HFFc6 (cell line): ENCODE measurements around the gene YWHAE. TPM values are rescaled to one million over a fixed set of nuclear protein-coding genes. Genes with fewer than 3 reads are reported as not detected.
"Not testable (repeated sequence)": the region's sequence is repeated elsewhere in the genome, so short reads cannot be mapped to it uniquely, and the experiment has no call there.

Experiments
- DNase-seq: peaks from one replicate; pipeline ENCODE4 v3.0.0-alpha.2; 2018
- H3K27ac Mint-ChIP-seq: 2 replicates; pipeline ENCODE4 v1.8.0; 2020; ENCODE audit warnings: mild to moderate bottlenecking, mixed read lengths
- H3K27me3 Mint-ChIP-seq: 2 replicates; pipeline ENCODE4 v1.8.0; 2021; ENCODE audit warnings: mild to moderate bottlenecking, moderate library complexity, mixed read lengths; ENCODE audit not compliant: insufficient read depth
- H3K36me3 Mint-ChIP-seq: 2 replicates; pipeline ENCODE4 v1.8.0; 2021; ENCODE audit warnings: low read depth, mixed read lengths
- H3K4me1 Mint-ChIP-seq: 2 replicates; pipeline ENCODE4 v1.8.0; 2020; ENCODE audit warnings: low read depth, mixed read lengths
- H3K4me3 Mint-ChIP-seq: 2 replicates; pipeline ENCODE4 v1.8.0; 2020; ENCODE audit warnings: mild to moderate bottlenecking, moderate library complexity, mixed read lengths
- H3K9me3 Mint-ChIP-seq: 2 replicates; pipeline ENCODE4 v1.8.0; 2020; ENCODE audit warnings: mild to moderate bottlenecking, mixed read lengths
- total RNA-seq, 6 experiments: library from RNA; stranded (reverse); fragmentation: NEBNext Ultra II Directional; extraction: Animal tissue kit (Norgen Biotek cat#: 25700); gene quantifications; 2 replicates in 1 of 6; 3 replicates in 5 of 6; pipeline ENCODE4 v1.2.3, GENCODE V29; 2021
- TF ChIP-seq, protein P1 (sequence below): fragments of 200-600 bp; sonication (generic); IDR thresholded peaks from 2 replicates; pipeline ENCODE4 v1.5.0; 2021; ENCODE audit warnings: antibody characterized with exemption, mild to moderate bottlenecking

The YWHAE gene
- total RNA-seq, 6 experiments from 2014 or later, result 713 to 967 (median 844) TPM

DNA sequence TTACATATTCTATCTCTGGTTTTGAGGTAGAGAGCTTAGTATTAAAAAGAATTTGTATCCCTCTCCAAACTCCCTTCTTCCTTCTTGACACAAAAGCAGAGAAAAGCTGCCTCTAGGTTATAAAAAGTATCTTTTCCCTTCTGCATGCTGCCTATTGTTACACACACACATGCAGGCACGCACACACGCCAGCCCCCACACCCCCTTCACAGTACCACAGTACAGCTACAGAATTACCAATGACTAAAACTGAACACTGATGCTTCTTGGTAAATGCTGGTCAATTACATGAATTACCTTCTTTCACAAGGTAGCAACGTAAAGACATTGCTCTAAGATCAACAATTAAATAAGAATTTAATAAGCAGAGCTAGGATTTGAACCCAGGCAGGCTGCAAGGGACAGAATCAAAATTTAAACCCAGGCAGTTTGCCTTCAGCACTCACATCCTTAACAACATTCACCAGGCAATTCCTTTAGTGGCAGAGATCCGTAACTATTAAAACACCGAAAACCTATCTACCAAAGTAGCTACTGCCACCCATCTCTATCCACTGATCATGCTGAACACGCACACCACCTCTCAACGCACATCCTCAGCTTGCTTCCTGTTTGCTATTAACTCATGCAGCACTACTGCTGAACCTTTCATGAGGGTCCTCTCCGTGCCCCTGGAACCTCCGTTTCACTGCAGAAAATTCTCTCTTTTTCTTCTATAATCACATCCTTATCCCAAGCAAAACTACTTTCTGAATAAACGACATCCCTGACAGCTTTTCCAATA, 37.8 kb downstream of the YWHAE start:
- Mint-ChIP-seq H3K27me3 (no peaks in the 10 kb centered on the region; the same call in 1 of the 2 replicates), H3K4me1 (peaks cover 73% of the 10 kb centered on the region), H3K4me3 (no peak overlapping the region; the same call in 1 of the 2 replicates), H3K27ac (peak overlapping the region; percentile 47), H3K9me3 (no peaks in the 10 kb centered on the region), H3K36me3 (peaks cover 28% of the 10 kb centered on the region)
- TF ChIP-seq, protein P1, sequence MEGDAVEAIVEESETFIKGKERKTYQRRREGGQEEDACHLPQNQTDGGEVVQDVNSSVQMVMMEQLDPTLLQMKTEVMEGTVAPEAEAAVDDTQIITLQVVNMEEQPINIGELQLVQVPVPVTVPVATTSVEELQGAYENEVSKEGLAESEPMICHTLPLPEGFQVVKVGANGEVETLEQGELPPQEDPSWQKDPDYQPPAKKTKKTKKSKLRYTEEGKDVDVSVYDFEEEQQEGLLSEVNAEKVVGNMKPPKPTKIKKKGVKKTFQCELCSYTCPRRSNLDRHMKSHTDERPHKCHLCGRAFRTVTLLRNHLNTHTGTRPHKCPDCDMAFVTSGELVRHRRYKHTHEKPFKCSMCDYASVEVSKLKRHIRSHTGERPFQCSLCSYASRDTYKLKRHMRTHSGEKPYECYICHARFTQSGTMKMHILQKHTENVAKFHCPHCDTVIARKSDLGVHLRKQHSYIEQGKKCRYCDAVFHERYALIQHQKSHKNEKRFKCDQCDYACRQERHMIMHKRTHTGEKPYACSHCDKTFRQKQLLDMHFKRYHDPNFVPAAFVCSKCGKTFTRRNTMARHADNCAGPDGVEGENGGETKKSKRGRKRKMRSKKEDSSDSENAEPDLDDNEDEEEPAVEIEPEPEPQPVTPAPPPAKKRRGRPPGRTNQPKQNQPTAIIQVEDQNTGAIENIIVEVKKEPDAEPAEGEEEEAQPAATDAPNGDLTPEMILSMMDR, result no peak
- no peak for DNase-seq

DNA sequence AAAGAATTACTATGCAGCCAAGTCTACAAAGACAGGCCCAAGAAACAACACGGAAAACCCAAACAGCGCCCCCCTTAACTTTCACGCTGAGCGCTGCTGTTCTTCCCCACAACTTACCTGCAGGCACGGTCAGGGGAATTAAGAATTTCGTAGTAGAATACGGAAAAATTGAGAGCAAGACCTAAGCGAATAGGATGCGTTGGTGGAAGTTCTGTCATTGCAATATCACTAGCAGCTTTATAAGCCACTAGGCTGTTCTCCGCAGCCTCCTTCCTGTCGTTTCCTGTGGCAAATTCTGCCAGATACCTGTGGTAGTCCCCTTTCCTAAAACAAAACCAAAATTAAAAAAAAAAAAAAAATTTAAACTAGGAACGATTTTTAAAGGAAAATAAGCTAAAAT, 39.0 kb downstream of the YWHAE start:
- Mint-ChIP-seq H3K9me3 (no peaks in the 10 kb centered on the region), H3K4me3 (peak overlapping the region; percentile 44), H3K27ac (peak overlapping the region; percentile 72), H3K4me1 (peaks cover 61% of the 10 kb centered on the region), H3K27me3 (no peaks in the 10 kb centered on the region; the same call in 1 of the 2 replicates), H3K36me3 (peaks cover 32% of the 10 kb centered on the region)
- no peak for DNase-seq
- TF ChIP-seq, protein P1, result peak; percentile 55

DNA sequence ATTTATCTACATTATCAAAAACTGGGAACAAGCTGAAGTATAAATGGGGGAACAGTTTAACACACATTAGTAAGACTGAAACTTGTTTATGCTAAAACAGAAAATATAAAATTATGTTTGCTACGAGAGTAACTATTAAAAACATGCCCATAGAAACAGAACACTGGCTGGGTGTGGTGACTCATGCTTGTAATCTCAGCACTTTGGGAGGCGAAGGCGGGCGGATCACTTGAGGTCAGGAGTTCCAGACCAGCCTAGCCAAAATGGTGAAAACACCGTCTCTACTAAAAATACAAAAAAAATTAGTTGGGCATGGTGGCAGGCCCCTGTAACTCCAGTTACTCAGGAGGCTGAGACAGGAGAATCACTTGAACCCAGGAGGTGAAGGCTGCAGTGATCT, 39.7 kb downstream of the YWHAE start:
- Mint-ChIP-seq H3K36me3 (peaks cover 36% of the 10 kb centered on the region), H3K4me3 (peak overlapping the region; percentile 44; the same call in 1 of the 2 replicates), H3K27ac (peak overlapping the region; percentile 72), H3K4me1 (peaks cover 54% of the 10 kb centered on the region)
- not testable (repeated sequence) for H3K9me3 Mint-ChIP-seq, H3K27me3 Mint-ChIP-seq
- peak; percentile 60 for DNase-seq

DNA sequence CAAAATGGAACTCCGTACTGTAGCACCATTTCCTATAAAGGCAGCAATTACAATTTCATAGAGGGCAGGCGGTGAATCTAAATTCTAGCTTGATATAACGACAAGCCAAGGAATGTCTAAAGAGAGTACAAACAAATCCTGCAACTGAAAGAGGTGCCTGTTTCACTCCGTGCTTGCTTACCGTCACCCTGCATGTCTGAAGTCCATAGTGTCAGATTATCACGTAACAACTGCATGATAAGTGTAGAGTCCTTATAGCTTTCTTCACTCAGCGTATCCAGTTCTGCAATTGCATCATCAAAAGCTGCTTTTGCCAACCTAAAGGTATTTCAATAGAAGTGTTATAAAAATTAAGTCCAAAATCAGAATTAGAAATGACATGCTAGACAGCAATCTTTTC, 46.0 kb downstream of the YWHAE start:
- Mint-ChIP-seq H3K4me1 (no peaks in the 10 kb centered on the region), H3K27me3 (peaks cover 2% of the 10 kb centered on the region), H3K27ac (no peak overlapping the region), H3K4me3 (no peak overlapping the region), H3K9me3 (no peaks in the 10 kb centered on the region), H3K36me3 (peaks cover 41% of the 10 kb centered on the region)
- TF ChIP-seq, protein P1, result no peak
- no peak for DNase-seq

DNA sequence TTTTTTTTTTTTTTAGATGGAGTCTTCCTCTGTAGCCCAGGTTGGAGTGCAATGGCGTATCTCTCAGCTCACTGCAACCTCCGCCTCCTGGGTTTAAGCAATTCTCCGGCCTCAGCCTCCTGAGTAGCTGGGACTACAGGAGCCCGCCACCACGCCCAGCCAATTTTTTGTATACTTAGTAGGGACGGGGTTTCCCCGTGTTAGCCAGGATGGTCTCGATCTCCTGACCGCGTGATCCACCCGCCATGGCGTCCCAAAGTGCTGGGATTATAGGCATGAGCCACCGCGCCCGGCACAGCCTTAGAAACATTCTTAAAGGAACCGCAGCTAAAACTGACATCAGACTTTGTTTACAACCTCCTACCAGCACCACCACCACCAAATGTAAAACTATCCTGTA, 47.5 kb downstream of the YWHAE start:
- not testable (repeated sequence) for H3K27me3 Mint-ChIP-seq, H3K9me3 Mint-ChIP-seq, H3K4me3 Mint-ChIP-seq, DNase-seq, H3K4me1 Mint-ChIP-seq, H3K27ac Mint-ChIP-seq
- H3K36me3 Mint-ChIP-seq, result peaks cover 42% of the 10 kb centered on the region

DNA sequence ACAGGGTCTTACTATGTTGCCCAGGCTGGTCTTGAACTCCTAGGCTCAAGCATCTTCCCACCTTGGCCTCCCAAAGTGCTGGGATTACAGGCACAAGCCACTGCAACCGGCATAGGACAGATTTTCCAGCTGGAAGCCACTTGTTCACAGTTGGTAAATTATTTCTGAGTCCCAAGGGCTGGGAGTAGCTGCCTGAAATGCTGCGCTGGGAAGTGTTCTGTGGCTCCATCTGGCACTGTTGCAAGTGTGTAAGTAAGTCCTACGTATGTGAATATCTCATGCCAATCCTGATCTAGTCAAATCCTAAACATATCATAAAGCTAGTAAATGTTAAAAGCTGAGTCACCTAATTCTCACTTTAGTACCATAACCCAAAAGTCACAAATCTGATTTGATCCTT, 48.1 kb downstream of the YWHAE start:
- Mint-ChIP-seq H3K9me3 (no peaks in the 10 kb centered on the region), H3K4me1 (peaks cover 10% of the 10 kb centered on the region; the same call in 1 of the 2 replicates), H3K27me3 (peaks cover 2% of the 10 kb centered on the region), H3K36me3 (peaks cover 43% of the 10 kb centered on the region), H3K27ac (0 out of 2 replicates have a peak overlapping the region, but pooled peaks have one; percentile 14), H3K4me3 (no peak overlapping the region)
- TF ChIP-seq, protein P1, result no peak
- DNase-seq, result no peak
